ENCODE data around the gene DHCR7. TPM values are rescaled to one million over a fixed set of nuclear protein-coding genes. Genes with fewer than 3 reads are reported as not detected.
"Not testable (repeated sequence)": the region's sequence is repeated elsewhere in the genome, so short reads cannot be mapped to it uniquely, and the experiment has no call there.

The DHCR7 gene
- total RNA-seq, 3 donors from 2014 or later = 26.5 to 68.6 (median 62.3) TPM

GRCh38 chr11:71423181-71423790, 24.9 kb downstream of the DHCR7 start:
- no peaks in the 10 kb centered on the region for H3K9me3 ChIP-seq
- intact Hi-C loops (cut with DNase I, micrococcal nuclease) = no loop called here
- TF ChIP-seq CTCF (IDR thresholded peaks at IDR 0.05) = no peak
- H3K36me3 ChIP-seq (ENCODE audit: low read depth) = no peaks in the 10 kb centered on the region
- H3K4me3 ChIP-seq = no peak overlapping the region
- no peak for DNase-seq
- no peak for ATAC-seq
- H3K4me1 ChIP-seq (ENCODE audit: low read depth) = no peaks in the 10 kb centered on the region

- DNase-seq; intact Hi-C loops (cut with DNase I, micrococcal nuclease); H3K4me1 ChIP-seq (ENCODE audit: low read depth); ATAC-seq; H3K4me3 ChIP-seq; H3K9me3 ChIP-seq; H3K36me3 ChIP-seq (ENCODE audit: low read depth): not testable (repeated sequence)
These were observed 25.9 kb downstream of the DHCR7 start for GRCh38 chr11:71422318-71422717.

- no peaks in the 10 kb centered on the region for H3K9me3 ChIP-seq
- H3K36me3 ChIP-seq (ENCODE audit: low read depth) = no peaks in the 10 kb centered on the region
- no peak overlapping the region for H3K4me3 ChIP-seq
- intact Hi-C loops (cut with DNase I, micrococcal nuclease) = no loop called here
- TF ChIP-seq CTCF (IDR thresholded peaks at IDR 0.05) = no peak
- no peaks in the 10 kb centered on the region for H3K4me1 ChIP-seq (ENCODE audit: low read depth)
- no peak for ATAC-seq
- DNase-seq = no peak
These were observed 26.7 kb downstream of the DHCR7 start for GRCh38 chr11:71421392-71421950.

- intact Hi-C loops (cut with DNase I, micrococcal nuclease) = no loop called here
- DNase-seq (peak in 2 of 3 donors; percentile 51 to 64), ATAC-seq (peak; percentile 86)
- H3K9me3 ChIP-seq = no peaks in the 10 kb centered on the region
- H3K4me1 ChIP-seq (ENCODE audit: low read depth) = no peaks in the 10 kb centered on the region
- H3K4me3 ChIP-seq = no peak overlapping the region
- peak; percentile 57 for TF ChIP-seq CTCF (IDR thresholded peaks at IDR 0.05)
- H3K36me3 ChIP-seq (ENCODE audit: low read depth) = no peaks in the 10 kb centered on the region
These were observed 27.5 kb downstream of the DHCR7 start for GRCh38 chr11:71420455-71421241.

- no peak overlapping the region for H3K4me3 ChIP-seq
- H3K9me3 ChIP-seq = no peaks in the 10 kb centered on the region
- TF ChIP-seq CTCF (IDR thresholded peaks at IDR 0.05) = no peak
- ATAC-seq = peak; percentile 64
- no peaks in the 10 kb centered on the region for H3K36me3 ChIP-seq (ENCODE audit: low read depth)
- DNase-seq = no peak
- no peaks in the 10 kb centered on the region for H3K4me1 ChIP-seq (ENCODE audit: low read depth)
- intact Hi-C loops (cut with DNase I, micrococcal nuclease) = no loop called here
These were observed 29.6 kb downstream of the DHCR7 start for GRCh38 chr11:71418643-71419042.

GRCh38 chr11:71414645-71415044, 33.5 kb downstream of the DHCR7 start:
- ATAC-seq = no peak
- intact Hi-C loops (cut with DNase I, micrococcal nuclease) = no loop called here
- H3K36me3 ChIP-seq (ENCODE audit: low read depth) = no peaks in the 10 kb centered on the region
- no peaks in the 10 kb centered on the region for H3K4me1 ChIP-seq (ENCODE audit: low read depth)
- no peak for TF ChIP-seq CTCF (IDR thresholded peaks at IDR 0.05)
- no peak for DNase-seq
- no peak overlapping the region for H3K4me3 ChIP-seq
- H3K9me3 ChIP-seq = no peaks in the 10 kb centered on the region

Measured in mucosa of descending colon (tissue), 3 donors.